C4-2B (cell line): ENCODE measurements around the gene ADD1.

Experiments
- H3K27ac ChIP-seq: fragments of 450-650 bp; 2 replicates; pipeline ENCODE4 v1.5.1; 2017
- ZFX ChIP-seq: fragments of 450-650 bp; IDR thresholded peaks from 2 replicates; pipeline ENCODE4 v1.6.1; 2017
- TF ChIP-seq, protein P1 (sequence below): fragments of 450-650 bp; conservative IDR thresholded peaks from 2 replicates; pipeline ENCODE4 v1.5.1; 2017; ENCODE audit warnings: mild to moderate bottlenecking

Gene ADD1

DNA sequence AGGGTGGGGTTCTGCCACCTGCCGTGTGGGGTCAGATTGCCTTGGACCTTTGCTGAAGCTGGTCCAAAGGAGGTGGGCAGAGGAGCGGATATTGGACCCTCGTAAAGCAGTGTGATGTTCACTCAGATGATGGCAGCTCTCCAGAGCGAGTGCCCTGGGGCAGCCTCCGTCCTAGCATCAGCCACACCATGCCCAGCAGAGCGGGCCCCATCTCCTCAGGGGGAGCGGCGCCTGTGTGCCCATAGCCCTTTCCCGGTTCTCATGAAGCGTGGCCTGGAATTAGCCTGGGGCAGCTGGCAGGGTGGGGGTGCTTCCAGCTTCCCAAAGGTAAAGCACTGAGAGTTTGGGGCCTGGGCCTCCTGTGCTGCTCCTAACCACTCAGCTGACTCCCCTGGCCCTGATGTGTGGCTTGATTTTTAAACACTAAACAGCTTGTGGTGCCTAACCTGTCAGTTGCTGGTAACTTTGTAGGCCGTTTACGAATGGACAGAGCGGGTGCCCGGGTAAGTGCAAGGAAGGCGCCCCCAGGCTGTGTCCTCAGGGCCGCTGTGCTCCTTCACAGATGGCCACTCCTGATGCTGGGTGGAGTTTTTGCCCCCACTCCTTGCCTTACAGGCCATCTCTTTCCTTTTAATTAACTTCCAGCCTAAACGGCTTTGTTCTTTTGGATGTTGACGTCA is 83.5 kb downstream of the ADD1 start:
- no peak overlapping the region for H3K27ac ChIP-seq
- TF ChIP-seq, protein P1, sequence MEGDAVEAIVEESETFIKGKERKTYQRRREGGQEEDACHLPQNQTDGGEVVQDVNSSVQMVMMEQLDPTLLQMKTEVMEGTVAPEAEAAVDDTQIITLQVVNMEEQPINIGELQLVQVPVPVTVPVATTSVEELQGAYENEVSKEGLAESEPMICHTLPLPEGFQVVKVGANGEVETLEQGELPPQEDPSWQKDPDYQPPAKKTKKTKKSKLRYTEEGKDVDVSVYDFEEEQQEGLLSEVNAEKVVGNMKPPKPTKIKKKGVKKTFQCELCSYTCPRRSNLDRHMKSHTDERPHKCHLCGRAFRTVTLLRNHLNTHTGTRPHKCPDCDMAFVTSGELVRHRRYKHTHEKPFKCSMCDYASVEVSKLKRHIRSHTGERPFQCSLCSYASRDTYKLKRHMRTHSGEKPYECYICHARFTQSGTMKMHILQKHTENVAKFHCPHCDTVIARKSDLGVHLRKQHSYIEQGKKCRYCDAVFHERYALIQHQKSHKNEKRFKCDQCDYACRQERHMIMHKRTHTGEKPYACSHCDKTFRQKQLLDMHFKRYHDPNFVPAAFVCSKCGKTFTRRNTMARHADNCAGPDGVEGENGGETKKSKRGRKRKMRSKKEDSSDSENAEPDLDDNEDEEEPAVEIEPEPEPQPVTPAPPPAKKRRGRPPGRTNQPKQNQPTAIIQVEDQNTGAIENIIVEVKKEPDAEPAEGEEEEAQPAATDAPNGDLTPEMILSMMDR, result no peak
- no peak for TF ChIP-seq ZFX

DNA sequence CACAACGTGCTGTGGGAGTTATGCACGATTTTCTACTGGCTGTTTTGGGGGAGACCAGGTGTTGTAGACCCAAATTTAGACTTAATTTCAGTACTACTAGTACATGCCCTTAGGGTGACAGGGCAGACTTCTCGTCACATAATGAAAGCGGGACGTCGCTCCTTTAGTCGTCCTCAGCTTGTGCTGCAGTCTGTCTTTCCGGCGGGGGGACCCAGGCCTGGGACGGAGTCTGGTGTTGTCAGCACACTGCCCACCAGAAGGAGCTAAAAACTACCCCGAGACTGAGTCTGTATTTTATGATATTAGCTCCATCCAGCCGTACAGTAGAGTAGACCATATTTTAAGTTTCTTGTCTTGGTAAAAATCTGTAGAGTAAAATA is 84.0 kb downstream of the ADD1 start:
- no peak overlapping the region for H3K27ac ChIP-seq
- TF ChIP-seq, protein P1, result no peak
- no peak for TF ChIP-seq ZFX

- H3K27ac ChIP-seq, result no peak overlapping the region
- no peak for TF ChIP-seq ZFX
- TF ChIP-seq, protein P1, result no peak
Observed at GRCh38 chr4:2928242-2929176, 84.9 kb downstream of the ADD1 start.

- no peak for TF ChIP-seq ZFX
- TF ChIP-seq, protein P1, result no peak
- H3K27ac ChIP-seq, result no peak overlapping the region
Observed at GRCh38 chr4:2929469-2929868, 85.8 kb downstream of the ADD1 start.

DNA sequence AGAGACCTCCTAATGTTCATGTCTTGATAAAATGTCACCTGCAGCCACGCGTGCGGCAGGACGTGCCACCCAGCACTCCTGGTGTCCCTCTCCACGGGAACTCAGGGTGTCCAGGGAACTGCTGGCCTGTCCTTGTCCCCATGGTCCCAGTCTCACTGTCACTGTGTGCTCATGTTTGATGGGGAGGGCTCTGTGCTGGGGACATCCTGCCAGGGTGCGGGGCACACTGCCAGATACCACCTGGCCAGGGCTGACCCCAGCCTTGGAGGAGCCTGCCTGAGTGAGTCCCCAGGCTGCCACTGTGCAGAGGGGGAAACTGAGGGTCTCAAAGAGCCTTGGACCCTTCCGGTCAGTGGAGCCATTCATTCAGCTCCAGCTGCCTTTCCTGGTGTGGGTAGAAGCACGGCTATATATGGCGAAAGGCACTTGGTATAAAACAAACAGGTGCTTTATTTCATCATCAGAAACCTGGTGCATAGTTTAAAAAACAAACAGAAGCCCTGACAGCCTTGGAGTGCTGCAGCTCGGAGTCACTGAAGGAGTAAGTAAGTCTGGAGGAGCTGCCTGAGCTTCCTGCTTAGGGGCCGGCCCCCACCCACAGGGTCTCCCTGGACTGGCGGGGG is 86.6 kb downstream of the ADD1 start:
- TF ChIP-seq ZFX, result no peak
- TF ChIP-seq, protein P1, result no peak
- H3K27ac ChIP-seq, result no peak overlapping the region

DNA sequence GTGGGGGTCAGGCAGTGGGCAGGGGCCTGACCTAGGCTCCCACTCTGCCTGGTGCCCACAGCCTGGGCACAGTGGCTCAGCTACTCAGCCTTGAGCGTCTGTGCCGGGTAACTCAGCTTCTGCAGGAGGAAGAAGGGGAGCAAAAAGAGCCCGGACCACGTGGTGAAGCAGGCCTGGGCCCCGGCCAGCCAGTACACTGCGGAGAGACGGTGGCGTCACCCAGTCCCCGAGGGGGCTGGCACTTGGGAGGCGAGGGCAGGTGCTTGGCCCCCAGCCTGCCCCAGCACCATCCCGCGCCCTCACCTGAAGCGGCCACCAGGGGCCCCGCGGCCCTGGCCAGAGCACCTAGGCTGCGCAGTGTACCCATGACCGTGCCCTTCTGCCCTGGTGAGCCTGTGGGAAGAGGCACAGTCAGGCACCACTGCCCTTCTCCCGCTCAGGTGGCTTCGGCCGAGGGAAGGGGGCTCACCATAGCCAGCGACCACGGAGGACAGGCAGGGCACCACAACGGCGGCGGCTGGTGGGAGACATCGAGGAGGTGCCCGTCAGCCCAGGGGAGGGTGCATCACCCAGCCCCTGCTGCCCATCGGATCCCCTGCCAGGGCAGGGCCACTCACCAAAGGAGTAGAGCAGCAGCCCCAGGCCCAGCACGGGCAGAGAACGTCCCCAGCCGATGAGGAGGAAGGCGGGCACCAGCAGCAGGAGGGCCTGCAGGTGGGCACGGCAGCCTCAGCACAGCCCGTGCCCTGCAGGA is 87.3 kb downstream of the ADD1 start:
- no peak overlapping the region for H3K27ac ChIP-seq
- TF ChIP-seq, protein P1, result no peak; the same call in 1 of the 2 replicates
- no peak for TF ChIP-seq ZFX
